ENCODE results near the gene MYOZ3. TPM values are rescaled to one million over a fixed set of nuclear protein-coding genes. Genes with fewer than 3 reads are reported as not detected.

The MYOZ3 gene
- total and polyA plus RNA-seq, 9 donors = 7.2 to 15.7 (median 9.1) TPM

GRCh38 chr5:150672884-150673275, 11.8 kb downstream of the MYOZ3 start:
- peak overlapping the region; percentile 78 for H3K27ac ChIP-seq (ENCODE audit: low read length)
- H3K36me3 ChIP-seq (ENCODE audit: control insufficient read depth, insufficient read depth, low read length) = peaks cover 5% of the 10 kb centered on the region
- no peaks in the 10 kb centered on the region for H3K9me3 ChIP-seq (replicated peaks; ENCODE audit: control insufficient read depth, low read depth, low read length)
- peak overlapping the region; percentile 61 for H3K4me3 ChIP-seq (ENCODE audit: low read length)
- 66% methylated on average over 3 of the region's 7 CpGs for WGBS (ENCODE audit: insufficient coverage)
- DNase-seq = no peak
- peaks cover 7% of the 10 kb centered on the region for H3K27me3 ChIP-seq (ENCODE audit: control insufficient read depth, insufficient read depth, low read length)
- peaks cover 37% of the 10 kb centered on the region for H3K4me1 ChIP-seq (ENCODE audit: control insufficient read depth, insufficient read depth, low read length)

GRCh38 chr5:150674341-150674821, 13.3 kb downstream of the MYOZ3 start:
- peak overlapping the region; percentile 89 for H3K27ac ChIP-seq (ENCODE audit: low read length)
- H3K36me3 ChIP-seq (ENCODE audit: control insufficient read depth, insufficient read depth, low read length) = peaks cover 13% of the 10 kb centered on the region
- peaks cover 40% of the 10 kb centered on the region for H3K4me1 ChIP-seq (ENCODE audit: control insufficient read depth, insufficient read depth, low read length)
- no CpG with 5 or more reads among the region's 4 CpGs for whole genome bisulfite sequencing (ENCODE audit: insufficient coverage)
- DNase-seq = no peak
- no peak overlapping the region for H3K4me3 ChIP-seq (ENCODE audit: low read length)
- no peaks in the 10 kb centered on the region for H3K9me3 ChIP-seq (replicated peaks; ENCODE audit: control insufficient read depth, low read depth, low read length)
- peaks cover 7% of the 10 kb centered on the region for H3K27me3 ChIP-seq (ENCODE audit: control insufficient read depth, insufficient read depth, low read length)

GRCh38 chr5:150675069-150675468, 14.0 kb downstream of the MYOZ3 start:
- Histone ChIP-seq H3K4me1 (ENCODE audit: control insufficient read depth, insufficient read depth, low read length) (peaks cover 40% of the 10 kb centered on the region), H3K4me3 (ENCODE audit: low read length) (no peak overlapping the region), H3K36me3 (ENCODE audit: control insufficient read depth, insufficient read depth, low read length) (peaks cover 13% of the 10 kb centered on the region), H3K27me3 (ENCODE audit: control insufficient read depth, insufficient read depth, low read length) (peaks cover 7% of the 10 kb centered on the region), H3K9me3 (replicated peaks; ENCODE audit: control insufficient read depth, low read depth, low read length) (no peaks in the 10 kb centered on the region), H3K27ac (ENCODE audit: low read length) (peak overlapping the region; percentile 89)
- DNase-seq = no peak
- WGBS (ENCODE audit: insufficient coverage) = no CpG with 5 or more reads among the region's 6 CpGs

- H3K27ac ChIP-seq (ENCODE audit: low read length) = no peak overlapping the region
- H3K4me3 ChIP-seq (ENCODE audit: low read length) = no peak overlapping the region
- H3K27me3 ChIP-seq (ENCODE audit: control insufficient read depth, insufficient read depth, low read length) = no peaks in the 10 kb centered on the region
- peaks cover 13% of the 10 kb centered on the region for H3K36me3 ChIP-seq (ENCODE audit: control insufficient read depth, insufficient read depth, low read length)
- no peaks in the 10 kb centered on the region for H3K9me3 ChIP-seq (replicated peaks; ENCODE audit: control insufficient read depth, low read depth, low read length)
- DNase-seq = no peak
- H3K4me1 ChIP-seq (ENCODE audit: control insufficient read depth, insufficient read depth, low read length) = peaks cover 34% of the 10 kb centered on the region
- WGBS (ENCODE audit: insufficient coverage) = 95% methylated on average over 9 of the region's 9 CpGs
These were observed 15.5 kb downstream of the MYOZ3 start for GRCh38 chr5:150676578-150676977.

GRCh38 chr5:150689120-150689519, 28.1 kb downstream of the MYOZ3 start:
- WGBS (ENCODE audit: insufficient coverage) = no CpG with 5 or more reads among the region's 1 CpG
- H3K36me3 ChIP-seq (ENCODE audit: control insufficient read depth, insufficient read depth, low read length) = peaks cover 37% of the 10 kb centered on the region

GRCh38 chr5:150690760-150691159, 29.7 kb downstream of the MYOZ3 start:
- Histone ChIP-seq H3K27me3 (ENCODE audit: control insufficient read depth, insufficient read depth, low read length) (no peaks in the 10 kb centered on the region), H3K9me3 (replicated peaks; ENCODE audit: control insufficient read depth, low read depth, low read length) (no peaks in the 10 kb centered on the region), H3K4me1 (ENCODE audit: control insufficient read depth, insufficient read depth, low read length) (no peaks in the 10 kb centered on the region), H3K4me3 (ENCODE audit: low read length) (no peak overlapping the region), H3K36me3 (ENCODE audit: control insufficient read depth, insufficient read depth, low read length) (peaks cover 53% of the 10 kb centered on the region), H3K27ac (ENCODE audit: low read length) (no peak overlapping the region)
- DNase-seq = no peak
- WGBS (ENCODE audit: insufficient coverage) = 82% methylated on average over 4 of the region's 6 CpGs

More at GRCh38 chr5:150689120-150689519, 28.1 kb downstream of the MYOZ3 start:
- no peak overlapping the region for H3K4me3 ChIP-seq (ENCODE audit: low read length)
- DNase-seq = no peak
- no peaks in the 10 kb centered on the region for H3K9me3 ChIP-seq (replicated peaks; ENCODE audit: control insufficient read depth, low read depth, low read length)
- no peaks in the 10 kb centered on the region for H3K27me3 ChIP-seq (ENCODE audit: control insufficient read depth, insufficient read depth, low read length)
- no peaks in the 10 kb centered on the region for H3K4me1 ChIP-seq (ENCODE audit: control insufficient read depth, insufficient read depth, low read length)
- no peak overlapping the region for H3K27ac ChIP-seq (ENCODE audit: low read length)

GRCh38 chr5:150692276-150692675, 31.2 kb downstream of the MYOZ3 start:
- H3K27me3 ChIP-seq (ENCODE audit: control insufficient read depth, insufficient read depth, low read length) = no peaks in the 10 kb centered on the region
- H3K9me3 ChIP-seq (replicated peaks; ENCODE audit: control insufficient read depth, low read depth, low read length) = no peaks in the 10 kb centered on the region
- WGBS (ENCODE audit: insufficient coverage) = 100% methylated on average over 1 of the region's 3 CpGs
- H3K4me1 ChIP-seq (ENCODE audit: control insufficient read depth, insufficient read depth, low read length) = no peaks in the 10 kb centered on the region
- H3K27ac ChIP-seq (ENCODE audit: low read length) = no peak overlapping the region
- no peak overlapping the region for H3K4me3 ChIP-seq (ENCODE audit: low read length)
- H3K36me3 ChIP-seq (ENCODE audit: control insufficient read depth, insufficient read depth, low read length) = peaks cover 68% of the 10 kb centered on the region
- no peak for DNase-seq

GRCh38 chr5:150694612-150695011, 33.6 kb downstream of the MYOZ3 start:
- Histone ChIP-seq H3K9me3 (replicated peaks; ENCODE audit: control insufficient read depth, low read depth, low read length) (no peaks in the 10 kb centered on the region), H3K27ac (ENCODE audit: low read length) (no peak overlapping the region), H3K4me1 (ENCODE audit: control insufficient read depth, insufficient read depth, low read length) (peaks cover 4% of the 10 kb centered on the region), H3K4me3 (ENCODE audit: low read length) (no peak overlapping the region), H3K27me3 (ENCODE audit: control insufficient read depth, insufficient read depth, low read length) (no peaks in the 10 kb centered on the region), H3K36me3 (ENCODE audit: control insufficient read depth, insufficient read depth, low read length) (peaks cover 78% of the 10 kb centered on the region)
- 100% methylated on average over 1 of the region's 3 CpGs for WGBS (ENCODE audit: insufficient coverage)
- no peak for DNase-seq

- Histone ChIP-seq H3K27me3 (ENCODE audit: control insufficient read depth, insufficient read depth, low read length) (no peaks in the 10 kb centered on the region), H3K9me3 (replicated peaks; ENCODE audit: control insufficient read depth, low read depth, low read length) (no peaks in the 10 kb centered on the region), H3K4me3 (ENCODE audit: low read length) (peak overlapping the region; percentile 86), H3K36me3 (ENCODE audit: control insufficient read depth, insufficient read depth, low read length) (peaks cover 35% of the 10 kb centered on the region), H3K4me1 (ENCODE audit: control insufficient read depth, insufficient read depth, low read length) (peaks cover 4% of the 10 kb centered on the region), H3K27ac (ENCODE audit: low read length) (peak overlapping the region; percentile 93)
- WGBS (ENCODE audit: insufficient coverage) = 10% methylated on average over 8 of the region's 15 CpGs
- no peak for DNase-seq
These were observed 39.2 kb downstream of the MYOZ3 start for GRCh38 chr5:150700246-150700593.

- peaks cover 4% of the 10 kb centered on the region for H3K4me1 ChIP-seq (ENCODE audit: control insufficient read depth, insufficient read depth, low read length)
- 0% methylated on average over 56 of the region's 59 CpGs for WGBS (ENCODE audit: insufficient coverage)
- peaks cover 29% of the 10 kb centered on the region for H3K36me3 ChIP-seq (ENCODE audit: control insufficient read depth, insufficient read depth, low read length)
These were observed 39.7 kb downstream of the MYOZ3 start, which contains the start of gene RBM22 for GRCh38 chr5:150700594-150701377. Gene RBM22 (minus strand): TSS chr5:150701062. CDS start chr5:150700985, 77 bp downstream.

More at GRCh38 chr5:150700594-150701377, 39.7 kb downstream of the MYOZ3 start, which contains the start of gene RBM22:
- DNase-seq = peak; percentile 98
- no peaks in the 10 kb centered on the region for H3K27me3 ChIP-seq (ENCODE audit: control insufficient read depth, insufficient read depth, low read length)
- peak within 1 kb of the TSS; percentile 93 for H3K27ac ChIP-seq (ENCODE audit: low read length)
- H3K9me3 ChIP-seq (replicated peaks; ENCODE audit: control insufficient read depth, low read depth, low read length) = no peaks in the 10 kb centered on the region
- H3K4me3 ChIP-seq (ENCODE audit: low read length) = peak within 1 kb of the TSS; percentile 86

Measured in muscle of leg (tissue), 11 donors.